GM18519 (cell line): Measurements from ENCODE around the gene FBLN2.
"Not testable (repeated sequence)": the region's sequence is repeated elsewhere in the genome, so short reads cannot be mapped to it uniquely, and the experiment has no call there.

Source experiments
- ATAC-seq: cut with Tn5 transposase; IDR thresholded peaks from one replicate; pipeline ENCODE4 v1.9.1; 2021; ENCODE audit warnings: mild to moderate bottlenecking, moderate library complexity; ENCODE audit not compliant: unreplicated experiment, low FRiP score

FBLN2 gene

DNA sequence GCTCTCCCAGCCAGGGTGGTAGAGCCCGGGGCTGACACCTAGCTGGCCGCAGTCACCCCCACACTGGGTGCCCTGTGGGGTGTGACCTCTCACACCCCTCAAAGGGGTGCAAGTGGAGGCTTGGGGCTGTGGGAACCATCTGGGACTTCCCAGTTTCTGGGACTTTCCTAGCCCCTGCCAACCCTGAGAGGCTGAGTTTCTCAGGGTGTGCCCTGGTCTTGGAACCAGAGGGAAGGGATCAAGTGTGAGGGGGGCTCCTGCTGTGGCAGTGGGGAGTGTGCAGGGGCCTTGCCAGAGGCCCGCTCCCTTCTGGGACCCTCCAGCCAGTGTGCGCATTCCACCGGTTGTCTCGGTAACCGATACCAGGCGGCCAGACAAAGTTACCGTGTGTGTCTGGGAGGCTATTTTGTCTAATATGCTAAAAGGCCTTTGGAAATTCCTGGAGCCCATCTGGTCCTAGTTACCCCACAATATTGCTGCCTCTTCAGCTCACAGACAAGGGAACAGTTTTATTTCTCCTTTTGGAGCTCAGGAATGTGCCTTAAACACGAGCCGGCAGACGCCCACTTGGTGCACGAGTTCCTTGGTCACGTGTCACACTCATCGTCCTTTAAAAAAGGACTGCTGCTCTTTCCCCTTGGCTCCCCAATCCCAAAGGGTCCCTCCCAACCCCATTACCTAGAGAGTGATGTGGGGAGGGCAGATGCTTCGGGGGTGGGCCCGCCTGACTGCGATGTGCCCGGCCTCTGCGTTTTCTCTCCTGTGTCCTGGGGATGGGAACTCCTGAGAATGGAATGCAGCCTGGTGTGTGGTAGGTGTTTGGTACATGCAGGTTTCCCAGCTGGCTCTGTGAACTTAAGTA, 35.6 kb upstream of the FBLN2 start:
- no peak for ATAC-seq

DNA sequence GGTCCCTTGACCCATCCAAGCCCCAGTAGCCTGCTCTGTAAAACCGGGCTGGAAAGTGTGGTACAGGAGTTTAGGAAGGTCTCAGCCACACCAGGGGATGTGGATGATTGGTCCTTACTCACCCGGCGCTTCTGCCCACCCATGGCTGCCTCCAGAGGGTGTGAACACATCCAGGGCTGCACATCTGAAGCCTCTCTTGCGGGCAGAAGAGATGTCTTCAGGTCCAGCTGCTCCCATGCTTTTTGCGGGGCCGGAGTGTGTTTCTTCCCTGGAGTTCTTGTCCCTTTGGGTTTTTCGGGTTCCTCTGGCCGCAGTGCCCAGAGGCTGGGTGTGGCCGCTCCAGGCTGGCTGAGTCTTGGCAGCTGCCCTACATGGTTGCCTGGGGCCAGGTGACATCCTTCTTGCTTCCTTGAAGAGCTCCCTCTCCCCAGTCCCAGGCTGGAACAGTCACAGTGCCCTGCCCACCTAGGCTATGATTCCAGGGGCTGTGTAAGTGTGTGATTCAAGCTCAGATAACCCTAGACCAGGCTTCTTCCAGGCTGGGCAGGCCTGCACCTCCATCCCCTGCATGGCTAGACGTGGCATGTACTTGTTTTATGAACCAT, 34.9 kb upstream of the FBLN2 start:
- ATAC-seq = no peak

DNA sequence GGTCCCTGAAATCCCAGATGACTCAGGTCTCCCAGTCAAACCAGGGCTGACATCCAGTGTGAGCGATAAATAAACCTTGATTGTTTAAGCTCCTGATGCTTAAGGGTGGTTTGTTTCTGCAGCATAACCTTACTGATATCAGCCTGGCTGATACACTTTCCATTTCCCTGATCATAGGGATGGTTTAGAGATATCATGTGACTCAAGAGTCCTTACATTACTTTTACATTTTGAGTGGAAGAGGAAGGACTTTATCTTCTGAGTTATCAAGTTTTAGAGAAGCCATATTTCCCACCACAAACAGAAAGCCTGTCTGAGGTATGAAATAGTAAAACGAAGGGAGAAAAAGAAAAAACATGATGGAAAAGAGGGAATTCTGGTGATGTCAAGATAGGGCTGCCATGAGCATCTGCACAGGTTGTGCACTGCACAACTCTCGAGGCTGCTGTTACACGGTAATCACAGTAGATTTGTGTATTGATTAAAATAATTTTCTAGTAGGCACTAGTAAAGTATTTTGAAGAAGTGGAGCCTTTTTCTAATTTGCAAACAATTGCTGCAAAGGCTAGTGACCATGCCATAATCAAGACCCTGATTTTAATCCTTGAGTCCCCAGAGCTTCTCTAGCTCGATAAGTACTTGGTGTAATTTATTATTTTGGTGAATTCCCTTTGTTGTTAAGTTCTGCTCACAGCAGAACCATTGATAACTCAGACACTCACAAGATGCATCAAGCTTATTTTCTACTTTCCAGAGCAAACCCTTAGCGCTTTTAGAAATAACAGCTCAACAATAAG, 34.1 kb upstream of the FBLN2 start:
- ATAC-seq = no peak

DNA sequence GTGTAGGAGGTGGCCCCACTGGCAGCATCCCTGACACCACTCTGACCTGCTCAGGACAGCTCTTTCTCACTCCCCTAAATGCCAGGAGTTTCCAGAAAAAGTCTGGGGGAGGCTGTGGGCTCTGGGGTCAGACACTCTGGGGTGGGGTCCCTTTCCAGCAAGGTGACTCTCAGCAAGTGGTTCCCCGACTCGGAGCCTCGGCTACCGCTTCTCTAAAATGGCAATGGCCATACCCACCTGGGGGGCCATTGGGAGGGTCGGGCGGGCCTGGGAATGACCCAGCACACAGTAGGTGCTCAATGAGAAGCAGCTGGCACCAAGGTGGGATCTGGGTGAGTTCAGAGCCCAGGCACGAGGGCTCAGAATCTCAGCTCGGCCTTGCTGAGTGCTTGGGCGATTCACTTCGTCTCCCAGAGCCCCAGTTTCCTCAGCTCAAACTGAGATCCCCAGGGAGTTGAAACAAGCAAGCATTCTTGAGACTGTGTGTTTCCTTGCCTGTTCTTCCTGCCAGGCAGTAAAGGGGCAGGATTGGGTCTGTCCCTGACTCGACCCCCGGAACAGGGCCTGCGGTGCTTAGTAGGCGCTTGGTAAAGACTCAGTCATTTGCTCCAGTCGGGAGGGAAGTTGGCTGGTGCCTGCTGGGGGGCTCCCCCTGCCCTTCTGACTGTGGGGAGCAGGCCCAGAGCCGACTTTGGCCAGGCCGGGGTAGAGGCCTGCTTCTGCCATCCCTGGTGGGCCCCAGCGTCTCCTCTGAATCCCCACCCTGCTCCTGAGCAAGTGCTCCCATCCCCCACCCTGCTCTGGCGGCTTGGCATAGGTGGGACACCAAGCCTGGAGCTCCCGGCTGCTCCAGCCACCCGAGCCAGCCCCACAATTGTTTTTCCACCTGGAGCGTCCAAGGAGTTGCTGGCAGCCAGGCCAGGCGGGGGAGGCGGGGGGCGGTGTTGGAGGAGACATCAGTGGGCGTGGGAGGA, 32.9 kb upstream of the FBLN2 start:
- ATAC-seq = no peak

DNA sequence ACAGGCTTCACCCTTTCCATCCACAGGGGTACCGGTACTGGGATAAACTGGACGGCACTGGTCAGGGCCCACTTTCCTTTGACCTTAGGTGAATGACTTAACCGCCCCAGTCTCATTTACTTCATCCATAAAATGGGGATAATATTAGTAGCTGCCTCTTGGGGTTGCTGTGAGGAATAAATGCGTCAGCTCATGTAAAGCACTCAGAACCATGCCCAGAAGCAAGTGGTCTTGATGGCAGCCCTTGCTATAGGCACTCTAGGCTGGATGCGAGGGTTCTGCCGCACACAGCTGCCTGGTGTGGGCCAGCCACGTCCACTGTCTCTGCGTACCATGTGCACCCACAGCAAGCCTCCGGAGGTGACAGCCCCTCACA, 32.2 kb upstream of the FBLN2 start:
- no peak for ATAC-seq

DNA sequence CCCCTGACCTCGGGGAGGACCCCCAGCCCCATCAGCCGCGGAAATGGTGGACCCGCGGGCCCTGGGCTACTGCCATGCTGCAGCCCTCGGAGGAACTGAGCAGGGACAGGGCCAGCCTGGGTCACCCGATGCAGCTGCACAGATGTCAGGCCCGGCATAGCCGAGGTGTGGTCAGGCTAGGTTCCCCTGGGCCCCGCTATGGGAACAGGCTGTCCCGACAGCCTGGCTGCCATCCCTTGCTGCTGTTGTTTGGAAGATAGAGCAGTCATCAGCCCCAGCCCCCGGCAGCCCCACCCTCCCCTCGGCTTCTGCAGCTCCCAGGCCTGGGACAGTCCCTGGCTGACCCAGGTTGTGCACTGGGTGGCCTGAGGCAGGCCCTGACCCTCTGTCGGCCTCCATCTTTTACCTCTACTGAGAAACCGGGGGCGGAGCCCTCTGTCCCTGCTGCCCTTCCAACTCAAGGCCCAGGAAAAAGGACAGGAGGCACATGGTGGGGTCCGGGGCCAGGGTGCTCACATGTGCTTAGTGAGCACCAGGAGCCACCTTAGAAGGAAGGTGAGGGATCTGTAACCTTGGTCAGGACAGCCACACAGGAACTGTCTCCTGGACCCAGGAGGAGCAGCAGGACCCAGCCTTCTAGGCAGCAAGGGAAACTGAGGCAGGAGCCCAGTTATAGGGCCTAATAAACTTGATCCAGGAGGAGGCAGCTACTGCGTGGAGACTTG, 31.5 kb upstream of the FBLN2 start:
- no peak for ATAC-seq

DNA sequence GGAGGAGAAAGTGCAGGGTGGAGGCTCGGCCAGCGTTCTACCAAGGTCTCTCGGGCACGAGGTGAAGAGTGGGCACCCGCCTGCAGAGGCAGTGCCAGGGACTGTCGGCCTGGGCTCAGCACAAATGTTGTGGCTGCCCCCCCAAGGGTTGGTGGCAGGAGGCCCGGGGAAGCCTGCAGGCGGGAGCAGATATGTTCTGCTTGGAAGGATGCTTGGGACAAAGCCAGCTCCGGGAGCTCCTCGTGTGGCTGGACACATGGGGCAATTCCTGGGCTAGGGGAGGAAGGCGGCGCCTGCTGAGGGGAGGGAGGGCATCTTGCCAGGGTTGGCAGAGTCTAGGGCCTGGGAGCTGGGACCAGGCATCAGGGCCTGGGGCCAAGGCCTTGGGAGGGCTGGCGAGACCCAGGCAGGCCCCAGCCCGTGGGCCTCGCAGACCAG, 30.4 kb upstream of the FBLN2 start:
- no peak for ATAC-seq

DNA sequence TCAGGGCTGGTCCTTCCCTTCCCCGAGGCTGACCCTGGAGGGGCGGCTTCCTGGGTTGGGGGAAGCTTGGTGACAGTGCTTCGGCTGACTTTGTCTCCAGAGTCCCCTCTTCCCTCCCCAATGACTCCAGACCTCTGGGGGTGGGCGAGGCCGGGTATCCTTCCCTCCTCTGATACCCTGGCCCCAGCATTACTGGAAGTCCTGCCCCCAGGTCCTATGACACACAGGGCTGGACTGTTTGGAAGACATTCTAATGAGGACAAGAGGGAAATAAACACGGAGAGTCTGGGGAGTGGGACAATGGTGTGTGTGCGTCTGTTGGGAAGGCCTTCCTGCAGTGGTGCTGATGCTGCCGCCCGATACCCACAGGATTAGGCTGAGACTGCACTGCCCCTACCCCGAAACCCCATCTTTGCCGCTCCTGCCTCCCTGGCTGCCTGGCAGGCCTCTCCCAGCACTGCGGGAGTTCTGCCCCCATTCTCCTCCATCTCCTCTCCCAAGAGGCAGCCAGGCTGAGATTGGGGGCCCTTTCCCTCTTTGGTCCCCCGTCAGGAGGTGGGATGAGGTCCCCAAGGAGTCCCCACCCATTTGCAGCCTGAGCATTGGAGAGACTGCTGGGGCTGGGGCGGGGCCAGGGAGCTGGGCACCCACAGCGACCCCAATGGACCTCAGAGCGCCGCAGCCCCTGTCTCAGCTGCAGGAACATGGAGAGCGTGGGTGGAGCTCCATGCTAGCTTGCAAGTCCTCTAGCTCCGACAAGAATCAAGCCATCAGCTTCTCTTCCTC, 29.7 kb upstream of the FBLN2 start:
- ATAC-seq = no peak

DNA sequence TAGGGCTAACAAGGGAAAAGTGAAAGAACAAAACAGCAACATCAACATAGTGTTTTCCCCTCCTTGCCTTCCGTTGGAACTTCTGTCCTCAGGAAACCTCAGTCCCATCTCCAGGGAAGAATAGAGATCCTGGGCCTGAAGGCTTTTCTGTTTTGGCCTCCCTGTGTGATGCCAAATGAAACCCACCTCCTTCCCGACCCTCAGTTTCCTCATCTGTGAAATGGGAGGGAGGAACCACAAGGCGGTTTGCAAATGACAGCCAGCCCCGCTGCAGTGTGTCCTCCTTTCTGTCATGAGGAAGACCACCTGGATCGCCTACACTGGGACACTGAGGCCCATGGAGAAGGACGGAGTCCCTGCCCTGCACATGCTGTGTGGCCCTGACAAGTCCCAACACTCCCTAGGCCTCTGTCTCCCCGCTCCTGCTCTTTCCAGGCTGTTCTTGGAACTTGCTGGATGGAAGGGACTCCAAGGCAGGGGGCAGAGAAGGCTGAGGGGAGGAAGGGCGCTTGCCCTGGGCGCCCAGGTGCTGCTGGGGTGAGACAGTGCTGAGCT, 28.5 kb upstream of the FBLN2 start:
- no peak for ATAC-seq

DNA sequence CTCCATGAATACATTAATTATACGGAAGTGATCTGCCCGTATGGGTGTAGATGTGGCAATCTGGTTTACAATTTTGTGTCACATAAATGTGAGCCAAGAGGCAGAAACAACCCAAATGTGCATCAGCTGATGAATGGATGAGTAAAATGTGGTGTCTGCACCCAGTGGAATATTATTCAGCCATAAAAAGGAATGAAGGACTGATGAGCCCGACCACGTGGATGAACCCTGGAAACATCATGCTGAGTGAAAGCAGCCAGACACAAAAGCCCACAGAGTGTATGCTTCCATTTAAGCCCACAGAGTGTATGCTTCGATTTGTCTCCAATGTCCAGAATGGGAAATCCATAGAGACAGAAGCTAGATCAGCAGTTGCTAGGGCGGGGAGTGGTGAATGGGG, 27.6 kb upstream of the FBLN2 start:
- ATAC-seq = no peak

DNA sequence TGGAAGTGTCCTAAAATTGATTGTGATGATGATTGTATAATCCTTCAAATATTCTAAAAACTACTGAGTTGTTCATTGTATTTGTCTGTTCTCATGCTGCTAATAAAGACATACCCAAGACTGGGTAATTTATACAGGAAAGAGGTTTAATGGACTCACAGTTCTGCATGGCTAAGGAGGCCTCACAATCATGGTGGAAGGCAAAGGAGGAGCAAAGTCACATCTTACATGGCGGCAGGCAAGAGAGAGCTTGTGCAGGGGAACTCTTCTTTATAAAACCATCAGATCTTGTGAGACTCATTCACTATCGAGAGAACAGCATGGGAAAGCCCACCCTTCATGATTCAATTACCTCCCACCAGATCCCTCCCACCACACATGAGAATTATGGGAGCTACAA, 27.2 kb upstream of the FBLN2 start:
- not testable (repeated sequence) for ATAC-seq

DNA sequence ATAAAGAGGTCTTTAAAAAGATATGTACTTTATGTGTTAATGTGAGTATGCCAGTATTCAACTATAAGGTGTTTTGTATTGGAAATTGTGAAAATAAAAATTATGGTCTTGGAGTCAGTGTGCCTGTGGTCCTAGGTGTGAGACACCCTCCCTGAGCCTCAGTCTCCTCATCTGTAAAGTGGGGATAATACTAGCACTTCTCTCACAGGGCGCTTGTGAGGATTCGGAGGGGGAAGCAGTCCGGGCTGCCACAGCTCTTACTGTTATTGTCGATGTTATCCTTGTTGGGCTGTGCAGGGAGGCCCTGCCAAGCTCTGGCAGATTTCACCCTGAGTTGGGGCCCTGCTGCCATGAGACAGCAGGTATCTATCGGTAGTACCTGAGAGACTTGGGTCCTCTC, 26.7 kb upstream of the FBLN2 start:
- ATAC-seq = no peak

DNA sequence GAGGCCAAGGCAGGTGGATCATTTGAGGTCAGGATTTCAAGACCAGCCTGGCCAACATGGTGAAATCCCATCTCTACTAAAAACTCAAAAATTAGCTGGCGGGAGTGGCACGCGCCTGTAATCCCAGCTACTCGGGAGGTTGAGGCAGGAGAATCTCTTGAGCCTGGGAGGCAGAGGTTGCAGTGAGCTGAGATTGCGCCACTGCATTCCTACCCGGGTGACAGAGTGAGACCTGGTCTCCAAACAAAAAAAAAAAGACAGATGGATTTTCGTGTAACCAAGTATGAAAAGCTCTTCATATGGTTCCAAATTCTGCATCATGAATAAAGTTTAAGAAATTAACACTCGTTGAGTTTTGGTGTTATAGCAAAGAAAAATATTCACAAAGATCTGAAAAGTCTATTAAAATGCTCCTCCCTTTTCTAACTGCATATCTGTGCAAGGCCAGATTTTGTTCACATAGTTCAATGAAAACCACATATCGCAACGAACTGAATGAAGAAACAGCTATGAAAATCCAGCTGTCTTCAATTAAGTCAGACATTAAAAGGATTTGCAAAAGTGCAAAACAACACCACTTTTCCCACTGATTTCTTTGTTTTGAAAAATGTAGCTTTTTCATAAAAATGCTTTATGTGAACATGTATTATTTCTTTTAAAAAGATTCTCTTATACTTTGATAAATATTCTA, 23.8 kb upstream of the FBLN2 start:
- no peak for ATAC-seq

DNA sequence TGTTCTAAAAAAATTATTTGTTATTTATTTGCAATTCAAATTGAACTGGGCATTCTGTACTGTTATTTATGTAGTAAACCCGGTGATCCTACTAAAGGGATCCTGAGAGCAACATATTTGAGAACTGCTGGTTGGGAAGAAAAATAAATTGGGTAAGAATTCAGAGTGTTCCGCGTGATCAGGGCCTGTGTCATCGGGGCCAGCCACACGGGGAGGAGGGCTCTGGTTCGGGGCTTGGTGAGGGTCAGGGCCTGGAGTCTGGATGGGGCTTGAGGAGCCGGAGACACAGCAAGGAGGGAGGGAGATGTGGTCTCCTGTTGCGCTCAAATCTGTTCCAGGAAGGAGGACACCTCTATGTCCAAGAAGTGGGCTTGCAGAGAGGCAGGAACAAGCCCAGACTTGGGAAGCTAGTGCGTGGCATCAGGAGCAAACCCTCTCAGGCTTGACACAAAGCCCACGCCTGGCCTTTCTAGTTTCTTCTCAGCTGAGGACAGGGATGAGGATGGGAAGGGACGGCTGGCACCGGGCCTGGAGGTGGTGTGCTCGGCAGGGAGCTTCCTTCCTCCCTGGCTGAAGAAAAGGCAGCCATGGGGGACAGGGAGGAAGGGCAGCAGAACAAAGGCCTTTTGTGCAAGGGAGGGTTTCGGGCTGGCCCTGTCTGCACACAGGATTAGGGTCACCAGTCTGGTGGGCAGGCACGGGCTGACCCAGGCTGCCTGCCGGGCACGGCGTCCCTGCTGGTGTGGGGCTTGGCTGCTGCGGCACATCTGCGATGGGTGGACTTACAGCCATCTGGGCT, 22.9 kb upstream of the FBLN2 start:
- no peak for ATAC-seq

DNA sequence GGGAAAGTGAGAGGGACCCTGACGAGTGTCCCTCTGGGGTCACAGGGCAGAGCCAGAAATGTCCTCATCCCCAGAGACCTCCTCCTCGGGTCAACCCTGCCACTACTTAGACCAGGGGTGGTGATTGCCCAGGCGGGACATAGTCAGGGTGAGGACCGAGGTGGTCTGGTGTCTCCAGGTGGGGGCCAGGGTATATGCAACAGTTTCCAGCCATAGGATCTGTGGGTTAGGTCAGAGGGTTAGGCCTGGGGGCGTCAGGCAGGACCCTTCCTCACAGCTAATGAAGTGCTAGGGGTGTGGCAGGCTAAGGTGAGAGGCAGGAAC, 22.3 kb upstream of the FBLN2 start:
- no peak for ATAC-seq

DNA sequence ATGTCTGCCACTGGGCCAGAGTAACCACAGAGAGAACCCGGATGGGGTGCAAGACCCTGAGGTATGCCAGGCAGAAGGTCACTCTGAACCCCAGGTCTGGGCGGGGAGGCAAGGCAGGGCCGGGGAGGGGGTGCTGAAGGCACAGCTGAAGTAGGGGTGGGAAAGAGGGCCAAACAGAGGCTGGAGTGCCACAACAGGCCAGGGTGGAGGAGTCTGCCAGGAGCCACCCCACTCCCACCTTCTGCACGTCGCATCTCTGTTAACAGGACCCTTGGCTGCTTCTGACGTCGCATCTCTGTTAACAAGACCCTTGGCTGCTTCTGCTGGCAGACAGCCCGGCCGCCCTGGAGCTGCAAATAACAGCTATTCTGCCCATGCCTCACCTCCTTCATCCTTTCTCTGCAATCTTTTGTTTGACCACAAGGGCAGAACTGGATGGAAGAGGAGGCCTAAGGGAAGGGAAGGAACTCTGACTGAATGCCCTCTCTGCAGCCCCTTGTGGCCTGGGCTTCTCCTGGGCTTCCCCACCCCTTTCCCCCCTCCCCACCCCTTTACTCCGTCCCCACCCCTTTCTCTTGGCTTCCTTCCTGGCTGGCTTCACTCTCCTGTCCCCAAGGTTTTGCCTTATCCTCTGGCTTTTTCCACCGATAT, 20.6 kb upstream of the FBLN2 start:
- ATAC-seq = no peak
